Dendritic cell treated with granulocyte-macrophage colony-stimulating factor and Interleukin-4, amounts not matched to agents 40 ng/mL and 50 ng/mL, for 4 days (primary cell): ENCODE measurements around the gene CYTH1.

Source experiments
- H3K27ac Mint-ChIP-seq: one replicate; pipeline ENCODE4 v1.8.0; 2022; ENCODE audit warnings: mild to moderate bottlenecking, mixed read lengths
- H3K27me3 Mint-ChIP-seq: one replicate; pipeline ENCODE4 v1.8.0; 2022; ENCODE audit warnings: mild to moderate bottlenecking, mixed read lengths
- H3K36me3 Mint-ChIP-seq: one replicate; pipeline ENCODE4 v1.8.0; 2022; ENCODE audit warnings: low read depth, mixed read lengths
- H3K4me1 Mint-ChIP-seq: one replicate; pipeline ENCODE4 v1.8.0; 2022; ENCODE audit warnings: low read depth, mixed read lengths
- H3K4me3 Mint-ChIP-seq: one replicate; pipeline ENCODE4 v1.8.0; 2022; ENCODE audit warnings: mild to moderate bottlenecking, moderate library complexity, mixed read lengths
- H3K9me3 Mint-ChIP-seq: one replicate; pipeline ENCODE4 v1.8.0; 2022; ENCODE audit warnings: mixed read lengths
- intact Hi-C: fragments of 100-400 bp; cut with micrococcal nuclease; formaldehyde crosslinking; loops from one replicate; pipeline ENCODE4 v1.15.0; 2022

Gene CYTH1

GRCh38 chr17:78724999-78725398, 57.1 kb downstream of the CYTH1 start:
- intact Hi-C loops: no loop called here
- H3K9me3 Mint-ChIP-seq: no peaks in the 10 kb centered on the region
- peaks cover 80% of the 10 kb centered on the region for H3K4me1 Mint-ChIP-seq
- H3K27me3 Mint-ChIP-seq: no peaks in the 10 kb centered on the region
- H3K4me3 Mint-ChIP-seq: no peak overlapping the region
- no peak overlapping the region for H3K27ac Mint-ChIP-seq
- peaks cover 67% of the 10 kb centered on the region for H3K36me3 Mint-ChIP-seq

- H3K36me3 Mint-ChIP-seq: peaks cover 67% of the 10 kb centered on the region
- peak overlapping the region; percentile 6 for H3K27ac Mint-ChIP-seq
Observed at GRCh38 chr17:78724544-78724943, 57.5 kb downstream of the CYTH1 start.

GRCh38 chr17:78723957-78724356, 58.1 kb downstream of the CYTH1 start:
- intact Hi-C loops: no loop called here
- peaks cover 69% of the 10 kb centered on the region for H3K36me3 Mint-ChIP-seq
- H3K27ac Mint-ChIP-seq: peak overlapping the region; percentile 6
- H3K27me3 Mint-ChIP-seq: no peaks in the 10 kb centered on the region
- H3K4me1 Mint-ChIP-seq: peaks cover 90% of the 10 kb centered on the region
- H3K9me3 Mint-ChIP-seq: no peaks in the 10 kb centered on the region
- no peak overlapping the region for H3K4me3 Mint-ChIP-seq

More at GRCh38 chr17:78724544-78724943, 57.5 kb downstream of the CYTH1 start:
- H3K4me3 Mint-ChIP-seq: no peak overlapping the region
- no peaks in the 10 kb centered on the region for H3K9me3 Mint-ChIP-seq
- intact Hi-C loops: no loop called here
- H3K4me1 Mint-ChIP-seq: peaks cover 84% of the 10 kb centered on the region
- no peaks in the 10 kb centered on the region for H3K27me3 Mint-ChIP-seq

GRCh38 chr17:78723001-78723796, 58.9 kb downstream of the CYTH1 start:
- Mint-ChIP-seq H3K4me1 (peaks cover 98% of the 10 kb centered on the region), H3K36me3 (peaks cover 69% of the 10 kb centered on the region), H3K27me3 (no peaks in the 10 kb centered on the region), H3K4me3 (no peak overlapping the region), H3K9me3 (no peaks in the 10 kb centered on the region), H3K27ac (peak overlapping the region; percentile 6)
- intact Hi-C loops: no loop called here

GRCh38 chr17:78722246-78722761, 59.8 kb downstream of the CYTH1 start:
- Mint-ChIP-seq H3K9me3 (no peaks in the 10 kb centered on the region), H3K27me3 (no peaks in the 10 kb centered on the region), H3K4me3 (no peak overlapping the region), H3K4me1 (peaks cover 98% of the 10 kb centered on the region), H3K36me3 (peaks cover 65% of the 10 kb centered on the region), H3K27ac (peak overlapping the region; percentile 6)
- intact Hi-C loops: no loop called here

GRCh38 chr17:78719630-78720298, 62.3 kb downstream of the CYTH1 start:
- peaks cover 60% of the 10 kb centered on the region for H3K36me3 Mint-ChIP-seq
- H3K4me3 Mint-ChIP-seq: no peak overlapping the region
- H3K4me1 Mint-ChIP-seq: peaks cover 98% of the 10 kb centered on the region
- H3K27ac Mint-ChIP-seq: no peak overlapping the region
- no peaks in the 10 kb centered on the region for H3K27me3 Mint-ChIP-seq
- intact Hi-C loops: no loop called here
- H3K9me3 Mint-ChIP-seq: no peaks in the 10 kb centered on the region

- H3K36me3 Mint-ChIP-seq: peaks cover 54% of the 10 kb centered on the region
- no peaks in the 10 kb centered on the region for H3K27me3 Mint-ChIP-seq
- no peaks in the 10 kb centered on the region for H3K9me3 Mint-ChIP-seq
- H3K4me1 Mint-ChIP-seq: peaks cover 94% of the 10 kb centered on the region
- intact Hi-C loops: no loop called here
- H3K4me3 Mint-ChIP-seq: no peak overlapping the region
- peak overlapping the region; percentile 46 for H3K27ac Mint-ChIP-seq
Observed at GRCh38 chr17:78718575-78719208, 63.4 kb downstream of the CYTH1 start.

- Mint-ChIP-seq H3K9me3 (no peaks in the 10 kb centered on the region), H3K4me3 (no peak overlapping the region), H3K27ac (no peak overlapping the region), H3K36me3 (peaks cover 43% of the 10 kb centered on the region), H3K27me3 (no peaks in the 10 kb centered on the region), H3K4me1 (peaks cover 86% of the 10 kb centered on the region)
- intact Hi-C loops: no loop called here
Observed at GRCh38 chr17:78717431-78717980, 64.6 kb downstream of the CYTH1 start.

- H3K27ac Mint-ChIP-seq: no peak overlapping the region
- H3K27me3 Mint-ChIP-seq: no peaks in the 10 kb centered on the region
- H3K4me1 Mint-ChIP-seq: peaks cover 82% of the 10 kb centered on the region
- intact Hi-C loops: no loop called here
- peaks cover 43% of the 10 kb centered on the region for H3K36me3 Mint-ChIP-seq
- no peaks in the 10 kb centered on the region for H3K9me3 Mint-ChIP-seq
- H3K4me3 Mint-ChIP-seq: no peak overlapping the region
Observed at GRCh38 chr17:78716814-78717393, 65.2 kb downstream of the CYTH1 start.

GRCh38 chr17:78716292-78716691, 65.8 kb downstream of the CYTH1 start:
- Mint-ChIP-seq H3K27me3 (no peaks in the 10 kb centered on the region), H3K36me3 (peaks cover 43% of the 10 kb centered on the region), H3K27ac (no peak overlapping the region), H3K9me3 (no peaks in the 10 kb centered on the region), H3K4me1 (peaks cover 79% of the 10 kb centered on the region), H3K4me3 (no peak overlapping the region)
- intact Hi-C loops: no loop called here

- peak overlapping the region; percentile 2 for H3K4me3 Mint-ChIP-seq
- H3K4me1 Mint-ChIP-seq: peaks cover 75% of the 10 kb centered on the region
- H3K36me3 Mint-ChIP-seq: peaks cover 44% of the 10 kb centered on the region
- peak overlapping the region; percentile 55 for H3K27ac Mint-ChIP-seq
- H3K9me3 Mint-ChIP-seq: no peaks in the 10 kb centered on the region
- intact Hi-C loops: no loop called here
- H3K27me3 Mint-ChIP-seq: no peaks in the 10 kb centered on the region
Observed at GRCh38 chr17:78715876-78716275, 66.2 kb downstream of the CYTH1 start.

GRCh38 chr17:78715000-78715771, 66.9 kb downstream of the CYTH1 start:
- Mint-ChIP-seq H3K4me3 (no peak overlapping the region), H3K9me3 (no peaks in the 10 kb centered on the region), H3K27me3 (no peaks in the 10 kb centered on the region), H3K27ac (peak overlapping the region; percentile 55), H3K36me3 (peaks cover 51% of the 10 kb centered on the region), H3K4me1 (peaks cover 76% of the 10 kb centered on the region)
- intact Hi-C loops: no loop called here

GRCh38 chr17:78714534-78714933, 67.5 kb downstream of the CYTH1 start:
- peaks cover 75% of the 10 kb centered on the region for H3K4me1 Mint-ChIP-seq
- H3K4me3 Mint-ChIP-seq: no peak overlapping the region
- H3K27me3 Mint-ChIP-seq: no peaks in the 10 kb centered on the region
- peaks cover 57% of the 10 kb centered on the region for H3K36me3 Mint-ChIP-seq
- peak overlapping the region; percentile 31 for H3K27ac Mint-ChIP-seq
- intact Hi-C loops: no loop called here
- no peaks in the 10 kb centered on the region for H3K9me3 Mint-ChIP-seq
